HFF-Myc (cell line): ENCODE measurements around the gene FAF1.

Experiments
- DNase-seq: peaks from one replicate; pipeline ENCODE4 v3.0.0-alpha.2; 2011; ENCODE audit warnings: low read depth; ENCODE audit errors: extremely low read depth
- H3K4me3 ChIP-seq: replicated peaks from 2 replicates; pipeline ENCODE4 v1.5.1; 2011; ENCODE audit warnings: low read depth, mild to moderate bottlenecking, control low read depth, low read length
- TF ChIP-seq, protein P1 (sequence below): IDR thresholded peaks from 2 replicates; pipeline ENCODE4 v1.5.1; 2012; ENCODE audit warnings: mild to moderate bottlenecking, low read depth, low read length, control low read depth; ENCODE audit errors: missing control alignments

Gene FAF1

DNA sequence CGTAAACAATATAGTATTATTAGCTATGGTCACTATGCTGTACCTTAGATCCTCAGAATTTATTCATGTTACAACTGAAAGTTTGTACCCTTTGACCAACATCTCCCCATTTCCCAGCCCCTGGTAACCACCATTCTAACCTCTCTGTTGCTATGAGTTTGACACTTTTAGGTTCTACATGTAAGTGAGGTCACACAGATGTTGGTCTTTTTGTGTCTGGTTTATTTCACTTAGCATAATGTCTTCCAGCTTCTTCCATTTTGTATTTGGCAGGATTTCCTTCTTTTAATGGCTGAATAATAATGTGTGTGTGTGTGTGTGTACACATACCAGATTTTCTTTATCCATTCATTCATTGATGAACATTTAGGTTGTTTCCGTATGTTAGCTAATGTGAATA is 139.5 kb downstream of the FAF1 start:
- TF ChIP-seq, protein P1, sequence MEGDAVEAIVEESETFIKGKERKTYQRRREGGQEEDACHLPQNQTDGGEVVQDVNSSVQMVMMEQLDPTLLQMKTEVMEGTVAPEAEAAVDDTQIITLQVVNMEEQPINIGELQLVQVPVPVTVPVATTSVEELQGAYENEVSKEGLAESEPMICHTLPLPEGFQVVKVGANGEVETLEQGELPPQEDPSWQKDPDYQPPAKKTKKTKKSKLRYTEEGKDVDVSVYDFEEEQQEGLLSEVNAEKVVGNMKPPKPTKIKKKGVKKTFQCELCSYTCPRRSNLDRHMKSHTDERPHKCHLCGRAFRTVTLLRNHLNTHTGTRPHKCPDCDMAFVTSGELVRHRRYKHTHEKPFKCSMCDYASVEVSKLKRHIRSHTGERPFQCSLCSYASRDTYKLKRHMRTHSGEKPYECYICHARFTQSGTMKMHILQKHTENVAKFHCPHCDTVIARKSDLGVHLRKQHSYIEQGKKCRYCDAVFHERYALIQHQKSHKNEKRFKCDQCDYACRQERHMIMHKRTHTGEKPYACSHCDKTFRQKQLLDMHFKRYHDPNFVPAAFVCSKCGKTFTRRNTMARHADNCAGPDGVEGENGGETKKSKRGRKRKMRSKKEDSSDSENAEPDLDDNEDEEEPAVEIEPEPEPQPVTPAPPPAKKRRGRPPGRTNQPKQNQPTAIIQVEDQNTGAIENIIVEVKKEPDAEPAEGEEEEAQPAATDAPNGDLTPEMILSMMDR = no peak
- DNase-seq = no peak
- H3K4me3 ChIP-seq = no peak overlapping the region

DNA sequence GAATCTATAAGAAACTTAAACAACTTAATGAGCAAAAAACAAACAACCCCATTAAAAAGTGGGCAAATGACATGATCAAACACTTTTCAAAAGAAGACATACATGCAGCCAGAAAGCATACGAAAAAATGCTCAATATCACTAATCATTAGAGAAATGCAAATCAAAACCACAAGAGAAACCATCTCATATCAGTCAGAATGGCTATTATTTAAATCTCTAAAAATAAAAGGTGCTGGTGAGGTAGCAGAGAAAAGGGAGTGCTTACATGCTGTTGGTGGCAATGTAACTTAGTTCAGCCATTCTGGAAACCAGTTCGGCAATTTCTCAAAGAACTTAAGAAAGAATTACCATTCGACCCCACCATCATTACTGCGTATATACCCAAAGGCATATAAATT is 147.7 kb downstream of the FAF1 start:
- no peak overlapping the region for H3K4me3 ChIP-seq
- TF ChIP-seq, protein P1 = no peak
- no peak for DNase-seq

DNA sequence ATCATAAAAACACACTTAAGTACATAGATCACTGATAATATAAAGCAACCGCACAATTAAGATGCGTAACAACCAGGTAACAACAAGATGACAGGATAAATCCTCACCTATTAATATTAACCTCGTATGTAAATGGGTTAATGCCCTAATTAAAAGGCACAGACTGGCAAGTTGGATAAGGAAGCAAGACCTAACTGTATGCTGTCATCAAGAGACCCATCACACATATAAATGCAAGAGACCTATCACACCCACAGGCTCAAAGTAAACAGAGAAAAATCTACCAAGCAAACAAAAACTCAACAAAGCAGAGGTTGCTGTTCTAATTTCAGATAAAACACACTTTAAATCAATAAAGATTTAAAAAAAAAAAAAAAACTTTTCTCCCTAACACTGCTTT is 151.8 kb downstream of the FAF1 start:
- TF ChIP-seq, protein P1 = no peak
- no peak for DNase-seq
- H3K4me3 ChIP-seq = no peak overlapping the region

DNA sequence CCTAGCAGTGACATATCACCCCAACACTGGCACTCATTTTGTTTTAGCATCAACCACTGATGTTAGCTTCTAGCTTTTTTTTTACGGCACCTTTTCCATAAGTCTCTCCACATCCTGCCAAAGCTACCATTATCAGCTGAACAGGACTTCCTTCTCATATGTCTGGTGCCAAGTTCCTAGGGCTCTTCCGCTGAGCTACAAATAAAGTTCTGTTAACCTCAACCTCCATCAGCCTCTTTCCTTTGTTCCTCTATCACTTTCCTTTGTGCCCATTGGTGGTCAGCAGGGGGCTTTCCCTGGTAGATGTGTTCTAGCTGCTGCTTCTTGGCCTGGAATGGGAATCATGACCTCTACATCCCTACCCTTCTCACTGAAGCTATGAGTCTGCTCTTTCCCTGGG is 163.8 kb downstream of the FAF1 start:
- TF ChIP-seq, protein P1 = no peak
- H3K4me3 ChIP-seq = no peak overlapping the region
- DNase-seq = no peak

DNA sequence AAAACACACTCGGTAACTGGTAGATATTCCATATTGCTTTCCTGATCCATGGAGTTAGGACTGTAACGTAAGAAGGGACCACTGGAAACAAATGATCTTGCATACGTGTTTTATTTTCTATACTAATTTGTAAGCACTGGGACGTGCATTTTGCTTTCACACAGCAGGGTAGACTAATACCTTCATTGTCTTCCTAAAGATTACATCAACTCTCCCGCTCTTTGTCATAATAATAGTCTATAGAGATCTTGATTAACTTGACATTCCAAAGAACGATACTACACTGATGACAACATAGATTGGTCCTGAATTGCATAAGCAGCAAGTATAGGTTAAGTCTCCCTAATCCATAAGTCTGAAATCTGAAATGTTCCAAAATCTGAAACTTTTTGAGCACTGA is 166.5 kb downstream of the FAF1 start:
- no peak overlapping the region for H3K4me3 ChIP-seq
- no peak for DNase-seq
- TF ChIP-seq, protein P1 = no peak

DNA sequence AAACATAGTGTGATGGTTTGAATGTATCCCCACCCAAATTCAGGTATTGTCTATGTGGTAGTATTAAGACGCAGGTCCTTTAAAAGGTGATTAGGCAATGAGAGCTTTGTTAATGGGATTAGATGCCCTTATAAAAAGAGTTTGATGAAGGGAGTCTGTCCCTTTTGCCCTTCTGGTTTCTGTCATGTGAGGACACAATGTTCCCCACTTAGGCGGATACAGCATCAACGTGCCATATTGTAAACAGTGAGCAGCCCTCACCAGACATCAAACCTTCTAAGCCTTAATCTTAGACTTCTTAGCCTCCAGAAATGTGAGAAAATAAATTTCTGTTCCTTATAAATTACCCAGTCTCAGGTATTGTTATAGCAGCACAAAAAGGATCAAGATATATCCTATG is 172.8 kb downstream of the FAF1 start:
- TF ChIP-seq, protein P1 = no peak
- no peak overlapping the region for H3K4me3 ChIP-seq
- no peak for DNase-seq

DNA sequence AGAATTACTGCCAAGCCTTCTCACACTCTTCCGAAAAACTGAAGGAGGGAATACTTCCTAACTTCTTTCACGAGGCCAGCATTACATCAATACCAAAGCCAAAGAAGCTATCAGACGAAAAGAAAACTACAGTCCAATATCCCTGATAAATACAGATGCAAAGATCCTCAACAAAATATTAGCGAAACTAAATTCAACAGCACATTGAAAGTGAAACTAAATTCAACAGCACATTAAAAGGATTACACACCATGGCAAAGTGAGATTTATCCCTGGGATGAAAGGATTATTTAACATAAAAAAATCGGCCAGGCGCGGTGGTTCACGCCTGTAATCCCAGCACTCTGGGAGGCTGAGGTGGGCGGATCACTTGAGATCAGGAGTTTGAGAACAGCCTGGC is 176.8 kb downstream of the FAF1 start:
- no peak for DNase-seq
- TF ChIP-seq, protein P1 = no peak
- H3K4me3 ChIP-seq = no peak overlapping the region
